Hepatocyte (in vitro differentiated cells): Measurements from ENCODE around the gene GSPT2.

Experiments
- EZH2 ChIP-seq: fragments of 200-600 bp; sonication (generic); IDR thresholded peaks from 2 replicates; pipeline ENCODE4 v1.6.1; 2016; ENCODE audit warnings: antibody characterized with exemption, mild to moderate bottlenecking, borderline replicate concordance
- EZH2phosphoT487 ChIP-seq: fragments of 200-600 bp; sonication (generic); IDR thresholded peaks from one replicate; pipeline ENCODE4 v1.6.1; 2018; ENCODE audit warnings: antibody characterized with exemption, mild to moderate bottlenecking, low read depth, moderate library complexity; ENCODE audit not compliant: unreplicated experiment, severe bottlenecking
- TF ChIP-seq, protein P1 (sequence below): fragments of 200-600 bp; sonication (generic); IDR thresholded peaks from 2 replicates; pipeline ENCODE4 v1.5.1; 2016; ENCODE audit warnings: antibody characterized with exemption, mild to moderate bottlenecking; ENCODE audit not compliant: poor library complexity

DNA sequence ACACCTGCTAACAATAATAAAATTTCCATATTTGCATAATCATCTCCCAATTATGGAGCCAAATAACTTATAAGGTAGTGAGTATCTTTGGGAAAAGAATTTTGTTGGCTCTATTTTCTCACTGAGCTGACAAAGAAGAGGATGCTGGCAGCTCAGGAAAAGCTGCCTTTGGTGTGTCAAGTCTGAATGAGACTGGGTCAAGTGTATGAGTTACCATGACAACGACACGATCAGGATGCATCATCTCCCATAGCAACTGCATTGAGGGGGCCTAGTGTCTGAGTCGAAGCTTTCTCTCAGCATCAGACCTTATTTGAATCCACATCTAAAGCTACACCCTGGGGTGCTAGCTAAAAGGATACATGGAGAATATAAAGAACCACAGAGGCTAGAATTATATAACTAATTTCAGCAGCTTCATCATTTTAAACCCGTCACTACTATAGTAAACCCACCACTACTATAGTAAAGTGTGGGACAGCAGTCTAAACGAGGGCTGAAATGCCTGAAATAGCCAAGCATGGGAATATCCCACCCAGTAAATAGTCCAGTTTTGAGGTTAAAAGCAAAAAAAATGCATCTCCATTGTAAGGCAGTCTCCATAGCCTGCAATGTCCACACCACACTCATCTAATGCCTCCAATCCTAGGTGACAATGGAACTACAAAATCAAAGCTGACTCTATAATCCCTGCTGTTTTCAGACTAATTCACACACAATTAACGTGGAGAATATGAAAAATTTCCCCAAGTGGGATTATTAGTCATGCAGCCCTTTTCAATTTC is 16.0 kb downstream of the GSPT2 start:
- no peak for TF ChIP-seq EZH2
- TF ChIP-seq, protein P1, sequence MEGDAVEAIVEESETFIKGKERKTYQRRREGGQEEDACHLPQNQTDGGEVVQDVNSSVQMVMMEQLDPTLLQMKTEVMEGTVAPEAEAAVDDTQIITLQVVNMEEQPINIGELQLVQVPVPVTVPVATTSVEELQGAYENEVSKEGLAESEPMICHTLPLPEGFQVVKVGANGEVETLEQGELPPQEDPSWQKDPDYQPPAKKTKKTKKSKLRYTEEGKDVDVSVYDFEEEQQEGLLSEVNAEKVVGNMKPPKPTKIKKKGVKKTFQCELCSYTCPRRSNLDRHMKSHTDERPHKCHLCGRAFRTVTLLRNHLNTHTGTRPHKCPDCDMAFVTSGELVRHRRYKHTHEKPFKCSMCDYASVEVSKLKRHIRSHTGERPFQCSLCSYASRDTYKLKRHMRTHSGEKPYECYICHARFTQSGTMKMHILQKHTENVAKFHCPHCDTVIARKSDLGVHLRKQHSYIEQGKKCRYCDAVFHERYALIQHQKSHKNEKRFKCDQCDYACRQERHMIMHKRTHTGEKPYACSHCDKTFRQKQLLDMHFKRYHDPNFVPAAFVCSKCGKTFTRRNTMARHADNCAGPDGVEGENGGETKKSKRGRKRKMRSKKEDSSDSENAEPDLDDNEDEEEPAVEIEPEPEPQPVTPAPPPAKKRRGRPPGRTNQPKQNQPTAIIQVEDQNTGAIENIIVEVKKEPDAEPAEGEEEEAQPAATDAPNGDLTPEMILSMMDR: no peak
- TF ChIP-seq EZH2phosphoT487: no peak
